HCT116 (cell line): Measurements from ENCODE around the gene DIP2C. TPM values are rescaled to one million over a fixed set of nuclear protein-coding genes. Genes with fewer than 3 reads are reported as not detected.

Experiments
- ATAC-seq: fragments of 200-7000 bp; cut with Tn5 transposase; 2 replicates; pipeline ENCODE4 v1.9.1; 2020; ENCODE audit warnings: mild to moderate bottlenecking, moderate library complexity
- BruUV-seq: library from RNA; stranded (reverse); fragments of 400-500 nt; replicated peaks from 2 replicates; lab custom pipeline; 2021; lab: Mats Ljungman, UMichigan
- CTCF ChIA-PET: fragments of 300-600 bp; sonication (Branson Sonifier 250); formaldehyde crosslinking; loops from one replicate; lab custom pipeline; 2021; ENCODE audit warnings: antibody characterized with exemption; lab: Charles Lee
- POLR2A ChIA-PET: fragments of 300-600, 350-600 bp; sonication (Branson Sonifier 250); formaldehyde crosslinking; loops from one replicate; lab custom pipeline; 2021; ENCODE audit warnings: antibody characterized with exemption; lab: Charles Lee
- RAD21 ChIA-PET, 2 experiments: fragments of 300-600 bp; sonication (Branson Sonifier 250); formaldehyde crosslinking; loops; one replicate each; lab custom pipeline; 2023; ENCODE audit warnings: low total read pairs in 2 of 2; ENCODE audit not compliant: uncharacterized antibody in 2 of 2, unreplicated experiment in 2 of 2, low non-redundant PET in 1 of 2; lab: Charles Lee
- DNase-seq: peaks from one replicate; pipeline ENCODE4 v3.0.0-alpha.2; 2010; ENCODE audit warnings: low read depth, low spot score
- H2AFZ ChIP-seq: fragments of 200-600 bp; shearing (Covaris generic), sonication (generic); 2 replicates; pipeline ENCODE4 v1.6.1; 2017; ENCODE audit warnings: low read depth, mixed run types, mixed read lengths, antibody characterized with exemption, low read length; ENCODE audit not compliant: poor library complexity, severe bottlenecking
- H3K27ac ChIP-seq: 2 replicates; pipeline ENCODE4 v1.5.1; 2012; ENCODE audit warnings: low read depth, low read length
- H3K27me3 ChIP-seq: fragments of 200-600 bp; sonication (generic); 2 replicates; pipeline ENCODE4 v1.6.1; 2016; ENCODE audit warnings: mixed run types, low read length, mixed read lengths; ENCODE audit not compliant: insufficient read depth
- H3K36me3 ChIP-seq, 2 experiments: fragments of 200-500 bp in 1 of 2; fragments of 200-600 bp in 1 of 2; sonication (Bioruptor generic) in 1 of 2; sonication (generic) in 1 of 2; 2 replicates each; pipeline versions ENCODE4 v1.5.1 to v1.6.1; 2014 to 2016; ENCODE audit warnings: low read length in 2 of 2, inconsistent platforms in 1 of 2, mixed read lengths in 1 of 2, mixed run types in 1 of 2; ENCODE audit not compliant: insufficient read depth in 2 of 2, control insufficient read depth in 1 of 2
- H3K4me1 ChIP-seq, 2 experiments: fragments of 200-600 bp in 1 of 2; sonication (generic) in 1 of 2; 2 replicates each; pipeline versions ENCODE4 v1.5.1 to v1.6.1; 2012 to 2017; ENCODE audit warnings: low read length in 2 of 2, inconsistent platforms in 1 of 2, mild to moderate bottlenecking in 1 of 2, mixed read lengths in 1 of 2, mixed run types in 1 of 2, moderate library complexity in 1 of 2; ENCODE audit not compliant: insufficient read depth in 2 of 2, control insufficient read depth in 1 of 2
- H3K4me2 ChIP-seq: fragments of 200-600 bp; sonication (generic); 2 replicates; pipeline ENCODE4 v1.6.1; 2017; ENCODE audit warnings: mixed run types, low read length, mixed read lengths
- H3K4me3 ChIP-seq, 2 experiments: fragments of 200-600 bp in 1 of 2; sonication (generic) in 1 of 2; replicated peaks in 1 of 2; 2 replicates each; pipeline ENCODE4 v1.5.1; 2011 to 2016; ENCODE audit warnings: low read length in 2 of 2, control low read depth in 1 of 2, low read depth in 1 of 2, mild to moderate bottlenecking in 1 of 2, mixed read lengths in 1 of 2, mixed run types in 1 of 2
- H3K79me2 ChIP-seq: fragments of 200-600 bp; sonication (generic); 2 replicates; pipeline ENCODE4 v1.6.1; 2017; ENCODE audit warnings: mild to moderate bottlenecking, mixed run types, low read length, moderate library complexity, mixed read lengths; ENCODE audit not compliant: insufficient read depth
- H3K9ac ChIP-seq: fragments of 200-600 bp; sonication (generic); 2 replicates; pipeline ENCODE4 v1.6.1; 2016; ENCODE audit warnings: low read length, mixed read lengths
- H3K9me2 ChIP-seq: fragments of 200-600 bp; sonication (generic), shearing (Covaris generic); 2 replicates; pipeline ENCODE4 v1.6.1; 2017; ENCODE audit warnings: mixed run types, mild to moderate bottlenecking, moderate library complexity; ENCODE audit not compliant: insufficient read depth
- H3K9me3 ChIP-seq, 2 experiments: fragments of 200-500 bp in 1 of 2; fragments of 200-600 bp in 1 of 2; sonication (Bioruptor generic) in 1 of 2; sonication (generic) in 1 of 2; 2 replicates each; pipeline ENCODE4 v1.6.1; 2014 to 2017; ENCODE audit warnings: low read length in 2 of 2, mixed read lengths in 2 of 2, inconsistent platforms in 1 of 2, low read depth in 1 of 2, mild to moderate bottlenecking in 1 of 2, mixed run types in 1 of 2, moderate library complexity in 1 of 2; ENCODE audit not compliant: control insufficient read depth in 1 of 2, insufficient read depth in 1 of 2
- H4K20me1 ChIP-seq: fragments of 200-600 bp; sonication (generic), shearing (Covaris generic); 2 replicates; pipeline ENCODE4 v1.6.1; 2017; ENCODE audit warnings: mixed run types, mild to moderate bottlenecking, moderate library complexity; ENCODE audit not compliant: insufficient read depth
- CEBPB ChIP-seq: IDR thresholded peaks from 2 replicates; pipeline ENCODE4 v1.6.1; 2012; ENCODE audit warnings: low read depth
- CTCF ChIP-seq, 3 experiments: fragments of 200-600 bp in 1 of 3; sonication (generic) in 1 of 3; IDR thresholded peaks in 2 of 3; conservative IDR thresholded peaks in 1 of 3; 2 replicates each; pipeline ENCODE4 v1.5.1; 2012 to 2017; ENCODE audit warnings: low read depth in 2 of 3, low read length in 2 of 3, antibody characterized with exemption in 1 of 3, borderline replicate concordance in 1 of 3, control low read depth in 1 of 3, mild to moderate bottlenecking in 1 of 3, mixed read lengths in 1 of 3, mixed run types in 1 of 3, moderate library complexity in 1 of 3; ENCODE audit not compliant: insufficient read depth in 1 of 3
- EGR1 ChIP-seq: IDR thresholded peaks from 2 replicates; pipeline ENCODE4 v1.6.1; 2012; ENCODE audit warnings: low read depth
- ELF1 ChIP-seq: IDR thresholded peaks from 2 replicates; pipeline ENCODE4 v1.6.1; 2012; ENCODE audit warnings: low read depth, borderline replicate concordance
- EZH2 ChIP-seq: fragments of 200-600 bp; sonication (generic); IDR thresholded peaks from 2 replicates; pipeline ENCODE4 v1.6.1; 2017; ENCODE audit warnings: antibody characterized with exemption, mixed run types
- JUND ChIP-seq: IDR thresholded peaks from 2 replicates; pipeline ENCODE4 v1.6.1; 2012
- MAX ChIP-seq: IDR thresholded peaks from 2 replicates; pipeline ENCODE4 v1.6.1; 2012
- POLR2A ChIP-seq: IDR thresholded peaks from 2 replicates; pipeline ENCODE4 v1.7.0; 2011; ENCODE audit warnings: borderline replicate concordance; ENCODE audit not compliant: insufficient read depth, insufficient read length; ENCODE audit errors: extremely low read depth
- POLR2AphosphoS5 ChIP-seq: IDR thresholded peaks from 2 replicates; pipeline ENCODE4 v1.6.1; 2011; ENCODE audit warnings: mild to moderate bottlenecking, low read depth, low read length, moderate library complexity
- SIN3A ChIP-seq: IDR thresholded peaks from 2 replicates; pipeline ENCODE4 v1.6.1; 2012; ENCODE audit warnings: low read depth
- TCF7L2 ChIP-seq: IDR thresholded peaks from 2 replicates; pipeline ENCODE4 v1.7.0; 2011; ENCODE audit warnings: borderline replicate concordance, inconsistent platforms; ENCODE audit not compliant: insufficient read depth, insufficient read length; ENCODE audit errors: extremely low read depth
- ZFX ChIP-seq: fragments of 450-650 bp; IDR thresholded peaks from 2 replicates; pipeline ENCODE4 v1.6.1; 2017
- intact Hi-C: fragments of 100-400 bp; cut with micrococcal nuclease; formaldehyde crosslinking; loops from 2 replicates; pipeline ENCODE4 v1.10.0; 2022
- total RNA-seq: library from RNA; stranded (reverse); gene quantifications from one replicate; pipeline ENCODE4 v1.2.1, GENCODE V29; 2021; ENCODE audit not compliant: unreplicated experiment

Gene DIP2C
- total RNA-seq, 1 experiment from 2014 or later: 15.4 TPM

- Histone ChIP-seq H2AFZ (no peak overlapping the region), H3K9ac (no peak overlapping the region), H3K9me2 (no peaks in the 10 kb centered on the region), H3K4me3 (no peak overlapping the region), H3K27me3 (0 out of 2 replicates have a peak, but pooled peaks cover 4% of the 10 kb centered on the region), H3K36me3 (no peaks in the 10 kb centered on the region), H3K79me2 (no peaks in the 10 kb centered on the region), H3K4me1 (peaks cover 3 to 7% of the 10 kb centered on the region in 2 experiments; a peak in 3 of 4 replicates), H3K9me3 (no peaks in the 10 kb centered on the region), H3K27ac (no peak overlapping the region), H4K20me1 (no peaks in the 10 kb centered on the region), H3K4me2 (no peak overlapping the region)
- BruUV-seq: no TSS peak
- RAD21 ChIA-PET: no interaction called here
- POLR2A ChIA-PET: no interaction called here
- TF ChIP-seq POLR2A (no peak), CEBPB (no peak), ELF1 (no peak), TCF7L2 (no peak), EGR1 (no peak), SIN3A (no peak), CTCF (IDR thresholded peaks at IDR 0.05 in 2 of 3, conservative IDR thresholded peaks at IDR 0.05 in 1 of 3; ENCODE audit: borderline replicate concordance in 1 of 3, insufficient read depth in 1 of 3, low read depth in 2 of 3, low read length in 2 of 3) (no peak), EZH2 (no peak), ZFX (no peak), JUND (no peak), POLR2AphosphoS5 (no peak), MAX (no peak)
- CTCF ChIA-PET: no interaction called here
- intact Hi-C loops: no loop called here
- DNase-seq: no peak
- no peak for ATAC-seq
Observed at GRCh38 chr10:693506-693905, 4.0 kb upstream of the DIP2C start.
